ENCODE data around the gene ZNF415.

Gene ZNF415

DNA sequence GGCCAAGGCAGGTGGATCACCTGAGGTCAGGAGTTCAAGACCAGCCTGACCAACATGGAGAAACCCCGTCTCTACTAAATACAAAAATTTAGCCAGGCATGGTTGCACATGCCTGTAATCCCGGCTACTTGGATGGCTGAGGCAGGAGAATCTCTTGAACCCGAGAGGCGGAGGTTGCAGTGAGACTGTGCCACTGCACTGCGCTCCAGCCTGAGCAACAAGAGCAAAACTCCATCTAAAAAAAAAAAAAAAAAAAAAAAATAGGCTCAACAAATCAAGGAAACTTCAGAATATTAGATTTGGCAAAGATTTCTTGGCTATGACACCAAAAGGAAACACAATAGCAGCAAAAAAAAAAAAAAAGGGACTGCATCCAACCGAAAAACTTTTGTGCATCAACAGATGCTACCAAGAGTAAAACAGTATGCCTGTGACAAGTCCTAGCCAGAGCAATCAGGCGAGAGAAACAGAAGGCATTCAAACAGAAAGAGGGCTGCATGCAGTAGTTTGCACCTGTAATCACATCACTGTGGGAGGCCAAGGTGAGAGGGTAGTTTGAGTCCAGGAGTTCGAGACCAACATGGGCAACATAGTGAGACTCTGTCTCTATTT is 53.3 kb downstream of the ZNF415 start:
- TF ChIP-seq FOXM1 (IDR thresholded peaks at IDR 0.05; ENCODE audit: borderline replicate concordance, low read depth) (no peak), CREB1 (IDR thresholded peaks at IDR 0.05; ENCODE audit: low read depth) (no peak), TCF12 (IDR thresholded peaks at IDR 0.05; ENCODE audit: low read depth) (no peak), YY1 (IDR thresholded peaks at IDR 0.05; ENCODE audit: low read depth) (no peak), ZBTB7A (IDR thresholded peaks at IDR 0.05; ENCODE audit: low read depth) (no peak), EP300 (IDR thresholded peaks at IDR 0.05; ENCODE audit: borderline replicate concordance) (no peak), TAF1 (IDR thresholded peaks at IDR 0.05; ENCODE audit: low read depth) (no peak), CEBPB (IDR thresholded peaks at IDR 0.05) (no peak), EGR1 (IDR thresholded peaks at IDR 0.05) (no peak), TEAD4 (IDR thresholded peaks at IDR 0.05) (no peak), NFIC (IDR thresholded peaks at IDR 0.05) (no peak), RAD21 (IDR thresholded peaks at IDR 0.05; ENCODE audit: low read depth) (no peak)
- TF ChIP-seq, protein P1, sequence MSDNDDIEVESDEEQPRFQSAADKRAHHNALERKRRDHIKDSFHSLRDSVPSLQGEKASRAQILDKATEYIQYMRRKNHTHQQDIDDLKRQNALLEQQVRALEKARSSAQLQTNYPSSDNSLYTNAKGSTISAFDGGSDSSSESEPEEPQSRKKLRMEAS (IDR thresholded peaks at IDR 0.05) = no peak
- TF ChIP-seq, protein P2, sequence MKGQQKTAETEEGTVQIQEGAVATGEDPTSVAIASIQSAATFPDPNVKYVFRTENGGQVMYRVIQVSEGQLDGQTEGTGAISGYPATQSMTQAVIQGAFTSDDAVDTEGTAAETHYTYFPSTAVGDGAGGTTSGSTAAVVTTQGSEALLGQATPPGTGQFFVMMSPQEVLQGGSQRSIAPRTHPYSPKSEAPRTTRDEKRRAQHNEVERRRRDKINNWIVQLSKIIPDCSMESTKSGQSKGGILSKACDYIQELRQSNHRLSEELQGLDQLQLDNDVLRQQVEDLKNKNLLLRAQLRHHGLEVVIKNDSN (IDR thresholded peaks at IDR 0.05) = no peak
- TF ChIP-seq, protein P3, sequence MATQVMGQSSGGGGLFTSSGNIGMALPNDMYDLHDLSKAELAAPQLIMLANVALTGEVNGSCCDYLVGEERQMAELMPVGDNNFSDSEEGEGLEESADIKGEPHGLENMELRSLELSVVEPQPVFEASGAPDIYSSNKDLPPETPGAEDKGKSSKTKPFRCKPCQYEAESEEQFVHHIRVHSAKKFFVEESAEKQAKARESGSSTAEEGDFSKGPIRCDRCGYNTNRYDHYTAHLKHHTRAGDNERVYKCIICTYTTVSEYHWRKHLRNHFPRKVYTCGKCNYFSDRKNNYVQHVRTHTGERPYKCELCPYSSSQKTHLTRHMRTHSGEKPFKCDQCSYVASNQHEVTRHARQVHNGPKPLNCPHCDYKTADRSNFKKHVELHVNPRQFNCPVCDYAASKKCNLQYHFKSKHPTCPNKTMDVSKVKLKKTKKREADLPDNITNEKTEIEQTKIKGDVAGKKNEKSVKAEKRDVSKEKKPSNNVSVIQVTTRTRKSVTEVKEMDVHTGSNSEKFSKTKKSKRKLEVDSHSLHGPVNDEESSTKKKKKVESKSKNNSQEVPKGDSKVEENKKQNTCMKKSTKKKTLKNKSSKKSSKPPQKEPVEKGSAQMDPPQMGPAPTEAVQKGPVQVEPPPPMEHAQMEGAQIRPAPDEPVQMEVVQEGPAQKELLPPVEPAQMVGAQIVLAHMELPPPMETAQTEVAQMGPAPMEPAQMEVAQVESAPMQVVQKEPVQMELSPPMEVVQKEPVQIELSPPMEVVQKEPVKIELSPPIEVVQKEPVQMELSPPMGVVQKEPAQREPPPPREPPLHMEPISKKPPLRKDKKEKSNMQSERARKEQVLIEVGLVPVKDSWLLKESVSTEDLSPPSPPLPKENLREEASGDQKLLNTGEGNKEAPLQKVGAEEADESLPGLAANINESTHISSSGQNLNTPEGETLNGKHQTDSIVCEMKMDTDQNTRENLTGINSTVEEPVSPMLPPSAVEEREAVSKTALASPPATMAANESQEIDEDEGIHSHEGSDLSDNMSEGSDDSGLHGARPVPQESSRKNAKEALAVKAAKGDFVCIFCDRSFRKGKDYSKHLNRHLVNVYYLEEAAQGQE (IDR thresholded peaks at IDR 0.05; ENCODE audit: low read depth) = no peak

DNA sequence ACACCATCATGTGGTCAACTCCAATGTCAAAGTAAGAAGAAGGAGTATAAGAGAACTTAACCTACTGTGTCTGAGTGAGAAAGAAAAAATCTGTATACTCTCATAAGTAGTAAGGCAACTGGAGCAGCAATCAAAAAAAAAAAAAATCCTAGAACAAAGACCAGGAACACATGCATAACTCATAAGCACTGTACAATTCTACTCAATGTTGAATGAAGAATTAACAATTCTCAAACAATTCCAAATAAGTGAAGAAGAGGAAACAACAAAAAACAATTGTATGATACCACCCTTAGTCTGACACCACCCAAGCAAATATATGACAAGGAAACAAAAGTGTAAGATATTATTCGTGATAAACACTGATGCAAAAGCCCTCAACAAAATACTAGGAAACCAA is 54.0 kb downstream of the ZNF415 start:
- TF ChIP-seq CEBPB (IDR thresholded peaks at IDR 0.05) (no peak), TCF12 (IDR thresholded peaks at IDR 0.05; ENCODE audit: low read depth) (no peak), RAD21 (IDR thresholded peaks at IDR 0.05; ENCODE audit: low read depth) (no peak), YY1 (IDR thresholded peaks at IDR 0.05; ENCODE audit: low read depth) (no peak), CREB1 (IDR thresholded peaks at IDR 0.05; ENCODE audit: low read depth) (no peak)
- TF ChIP-seq, protein P2 (IDR thresholded peaks at IDR 0.05) = no peak
- TF ChIP-seq, protein P1 (IDR thresholded peaks at IDR 0.05) = no peak

DNA sequence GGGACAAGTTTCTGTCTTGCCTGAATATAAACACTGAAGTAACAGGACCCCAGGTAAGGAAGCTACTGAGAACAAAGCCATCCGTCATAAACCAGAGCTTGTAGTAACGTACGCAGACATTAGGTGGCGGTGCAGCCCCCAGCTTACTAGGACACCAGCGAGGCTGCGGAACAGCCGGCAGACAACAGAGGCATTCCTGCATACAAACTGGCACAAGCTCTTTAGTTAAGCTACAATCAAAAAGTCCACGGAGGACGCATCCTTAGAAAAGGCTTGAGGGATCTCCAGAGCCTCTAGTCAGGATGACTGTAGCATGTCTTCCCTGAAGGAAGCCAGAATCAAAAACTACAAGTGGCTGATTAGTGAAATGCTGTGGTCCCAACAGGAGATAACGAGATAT is 55.7 kb downstream of the ZNF415 start:
- TF ChIP-seq TEAD4 (IDR thresholded peaks at IDR 0.05) (no peak), RAD21 (IDR thresholded peaks at IDR 0.05; ENCODE audit: low read depth) (peak; percentile 29; the same call in 1 of the 2 replicates), TAF1 (IDR thresholded peaks at IDR 0.05; ENCODE audit: low read depth) (no peak), YY1 (IDR thresholded peaks at IDR 0.05; ENCODE audit: low read depth) (no peak)

DNA sequence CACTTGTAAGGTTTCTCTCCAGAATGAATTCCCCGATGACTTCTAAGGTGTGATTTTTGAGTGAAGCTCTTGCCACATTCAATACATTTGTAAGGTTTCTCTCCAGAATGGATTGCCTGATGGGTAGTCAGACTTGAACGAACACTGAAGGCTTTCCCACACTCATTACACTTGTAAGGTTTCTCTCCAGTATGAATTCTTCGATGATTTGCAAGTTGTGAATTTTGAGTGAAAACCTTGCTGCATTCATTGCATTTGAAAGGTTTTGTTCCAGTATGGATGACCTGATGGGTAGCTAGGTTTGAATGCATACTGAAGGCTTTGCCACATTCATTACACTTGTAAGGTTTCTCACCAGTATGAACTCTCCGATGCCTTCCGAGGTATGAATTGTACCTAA is 63.9 kb downstream of the ZNF415 start:
- no peak for TF ChIP-seq FOXM1 (IDR thresholded peaks at IDR 0.05; ENCODE audit: borderline replicate concordance, low read depth)
- TF ChIP-seq, protein P1 (IDR thresholded peaks at IDR 0.05) = no peak
- TF ChIP-seq, protein P3 (IDR thresholded peaks at IDR 0.05; ENCODE audit: low read depth) = no peak
- TF ChIP-seq CEBPB (IDR thresholded peaks at IDR 0.05) = no peak
- TF ChIP-seq TEAD4 (IDR thresholded peaks at IDR 0.05) = no peak
- no peak for TF ChIP-seq EGR1 (IDR thresholded peaks at IDR 0.05)
- TF ChIP-seq YY1 (IDR thresholded peaks at IDR 0.05; ENCODE audit: low read depth) = no peak
- TF ChIP-seq CREB1 (IDR thresholded peaks at IDR 0.05; ENCODE audit: low read depth) = no peak

DNA sequence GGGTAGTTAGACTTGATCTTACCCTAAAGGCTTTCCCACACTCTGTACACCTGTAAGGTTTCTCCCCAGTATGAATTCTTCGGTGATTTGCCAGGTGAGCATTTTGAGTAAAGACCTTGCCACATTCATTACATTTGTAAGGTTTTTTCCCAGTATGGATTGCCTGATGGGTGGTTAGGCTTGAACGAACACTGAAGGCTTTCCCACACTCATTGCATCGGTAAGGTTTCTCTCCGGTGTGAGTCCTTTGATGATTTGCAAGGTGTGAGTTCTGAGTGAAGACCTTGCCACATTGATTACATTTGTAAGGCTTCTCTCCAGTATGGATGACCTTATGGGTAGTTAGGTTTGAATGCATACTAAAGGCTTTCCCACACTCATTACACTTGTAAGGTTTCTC is 64.5 kb downstream of the ZNF415 start:
- TF ChIP-seq FOXM1 (IDR thresholded peaks at IDR 0.05; ENCODE audit: borderline replicate concordance, low read depth) (no peak), TCF12 (IDR thresholded peaks at IDR 0.05; ENCODE audit: low read depth) (no peak), EGR1 (IDR thresholded peaks at IDR 0.05) (no peak), ZBTB7A (IDR thresholded peaks at IDR 0.05; ENCODE audit: low read depth) (no peak), CEBPB (IDR thresholded peaks at IDR 0.05) (no peak)

DNA sequence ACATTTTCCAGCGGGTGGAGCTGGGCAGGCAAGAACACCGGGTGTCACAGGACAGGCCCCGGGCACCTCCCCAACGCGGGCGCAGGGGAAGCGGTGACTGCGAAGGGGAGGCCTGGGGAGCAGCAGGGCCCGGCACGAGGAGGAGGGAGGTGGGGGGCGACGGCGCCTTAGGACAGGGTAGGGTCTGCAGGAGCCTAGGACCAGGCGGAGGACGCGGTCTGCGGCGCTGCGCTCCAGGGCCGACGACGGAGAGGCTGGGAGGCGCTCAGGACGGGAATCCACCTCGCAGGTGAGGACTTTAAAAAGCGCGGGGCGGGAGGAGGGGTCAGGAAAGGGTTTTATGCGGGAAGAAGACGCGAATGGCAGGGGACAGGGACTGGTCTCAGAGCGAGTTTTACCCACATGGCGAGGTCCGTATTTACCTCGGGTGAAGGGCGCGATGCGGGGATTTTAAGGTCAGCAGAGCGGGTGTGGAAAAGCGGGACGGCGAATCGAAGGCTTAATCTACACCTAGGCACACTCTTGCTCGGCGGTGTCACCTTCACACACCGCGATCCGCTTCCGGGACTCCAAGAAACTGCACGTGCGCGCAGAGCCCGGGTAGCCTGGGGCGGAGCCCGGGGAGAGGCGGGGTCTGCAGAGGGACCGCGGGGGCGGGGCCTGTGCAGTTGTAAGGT is 74.7 kb downstream of the ZNF415 start:
- no peak for TF ChIP-seq TCF12 (IDR thresholded peaks at IDR 0.05; ENCODE audit: low read depth)
- TF ChIP-seq, protein P1 (IDR thresholded peaks at IDR 0.05) = peak; percentile 50

All from Ishikawa (cell line).